Activated naive CD4-positive, alpha-beta T cell (primary cell): ENCODE measurements around the gene PAX8.

ENCODE experiments used
- DNase-seq, 4 experiments: peaks; one replicate each; lab custom pipeline; 2025; lab: John Stamatoyannopoulos, UW

PAX8 gene

DNA sequence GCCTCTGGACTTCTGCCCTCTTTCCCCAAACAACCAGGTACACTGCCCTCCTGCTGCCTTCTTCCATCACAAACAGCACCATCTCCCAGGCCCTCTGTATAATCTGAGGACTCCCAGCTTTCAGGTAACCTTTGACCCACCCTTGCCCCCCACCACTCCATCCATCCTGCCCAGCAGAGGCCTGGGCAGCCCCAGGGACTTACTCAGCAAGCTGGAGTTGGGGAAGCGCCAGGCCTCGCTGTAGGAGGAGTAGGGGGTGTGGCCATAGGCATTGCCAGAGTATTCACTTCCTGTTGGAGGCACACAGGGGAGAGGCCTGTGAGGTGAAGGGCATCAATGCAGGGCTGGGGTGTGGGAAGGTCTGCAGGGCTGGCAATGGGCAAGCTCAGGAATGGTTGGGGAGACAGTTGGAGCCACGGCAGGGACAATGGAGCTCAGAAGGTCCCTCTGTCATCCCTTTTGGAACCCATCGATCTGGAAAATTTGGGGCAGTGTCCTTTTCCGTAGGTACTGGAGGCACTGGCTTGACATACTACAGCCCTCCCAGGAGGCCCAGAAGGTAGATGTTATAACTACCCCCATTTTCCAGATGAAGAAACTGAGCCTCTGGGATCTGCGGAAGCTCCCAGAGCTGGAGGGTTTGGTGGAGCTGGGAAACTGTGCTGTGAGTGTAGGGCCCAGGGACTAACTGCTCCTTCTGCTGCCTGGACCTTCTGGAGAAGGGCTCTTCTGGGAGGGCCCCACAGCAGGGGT, 58.7 kb downstream of the PAX8 start:
- DNase-seq, result no peak

DNA sequence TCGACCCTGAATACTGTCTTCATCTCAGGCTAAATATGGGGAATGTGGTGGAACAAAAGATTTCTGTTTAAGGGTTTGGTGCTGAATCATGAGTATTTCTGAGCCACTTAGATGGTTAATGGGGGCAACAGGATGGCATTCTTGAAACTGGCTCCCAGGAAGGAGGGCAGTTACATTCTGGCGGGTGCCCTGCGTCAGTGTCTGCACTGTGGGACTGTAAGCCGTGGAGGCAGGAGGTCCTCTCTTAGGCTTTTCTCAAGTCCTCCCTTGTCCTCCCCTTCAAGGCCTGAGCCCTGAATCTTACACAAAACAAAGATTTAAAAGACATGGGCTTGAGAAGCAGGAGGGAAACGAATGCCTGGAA, 59.2 kb downstream of the PAX8 start:
- no peak for DNase-seq

DNA sequence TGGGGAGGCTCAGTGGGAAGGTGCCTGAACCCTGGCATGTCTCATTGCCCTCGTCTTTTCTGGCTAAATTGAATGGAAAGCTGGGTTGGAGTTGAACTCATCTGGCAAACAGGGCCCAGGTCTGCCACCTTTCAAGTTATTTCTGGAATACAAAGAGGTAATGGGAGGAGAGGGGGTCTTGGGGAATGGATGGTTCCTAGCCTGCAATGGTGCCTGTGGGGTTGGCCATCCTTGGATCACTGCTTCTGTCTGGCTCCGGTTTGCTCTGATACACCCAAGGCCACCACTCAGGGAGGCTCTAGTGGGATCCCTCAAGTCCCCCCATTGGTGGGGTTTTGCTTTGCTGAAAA, 59.7 kb downstream of the PAX8 start:
- no peak for DNase-seq

DNA sequence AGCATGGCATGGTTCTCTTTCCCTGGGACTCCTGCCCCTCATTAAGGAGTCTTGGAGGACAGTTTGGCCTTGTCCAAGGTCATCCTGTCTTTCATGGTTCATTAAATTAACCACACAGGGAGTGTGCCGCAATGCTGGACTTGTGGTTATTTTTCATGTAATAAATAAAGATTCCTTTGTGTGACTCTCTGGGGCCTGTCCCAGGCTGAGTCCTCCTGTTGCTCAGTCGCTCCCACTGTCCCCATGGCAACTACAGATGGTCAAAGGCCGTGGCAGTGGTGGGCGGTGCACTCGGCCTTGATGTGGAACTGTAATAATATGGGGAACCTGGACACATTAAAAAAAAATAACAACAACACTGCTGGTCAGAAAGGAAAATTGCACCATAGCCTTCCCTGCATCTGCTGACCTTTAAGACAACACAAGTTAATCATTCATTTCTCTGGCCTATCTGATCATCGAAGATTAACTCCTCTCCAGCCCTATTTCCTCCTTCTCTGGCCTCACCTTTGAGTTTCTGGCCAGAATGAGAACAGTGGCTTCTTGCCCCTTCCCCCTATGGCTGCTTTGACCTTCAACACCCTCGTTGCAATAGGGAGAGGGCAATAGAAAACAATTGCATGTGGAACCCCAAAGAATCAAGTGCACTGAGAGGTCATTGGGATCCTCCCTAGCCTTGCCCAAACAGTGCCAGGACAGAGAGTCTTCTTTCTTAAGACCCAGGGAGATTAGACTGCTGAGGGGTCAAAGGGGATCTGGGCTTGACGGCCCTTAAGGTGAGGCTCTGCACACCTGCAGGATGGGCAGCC, 60.2 kb downstream of the PAX8 start:
- no peak for DNase-seq

DNA sequence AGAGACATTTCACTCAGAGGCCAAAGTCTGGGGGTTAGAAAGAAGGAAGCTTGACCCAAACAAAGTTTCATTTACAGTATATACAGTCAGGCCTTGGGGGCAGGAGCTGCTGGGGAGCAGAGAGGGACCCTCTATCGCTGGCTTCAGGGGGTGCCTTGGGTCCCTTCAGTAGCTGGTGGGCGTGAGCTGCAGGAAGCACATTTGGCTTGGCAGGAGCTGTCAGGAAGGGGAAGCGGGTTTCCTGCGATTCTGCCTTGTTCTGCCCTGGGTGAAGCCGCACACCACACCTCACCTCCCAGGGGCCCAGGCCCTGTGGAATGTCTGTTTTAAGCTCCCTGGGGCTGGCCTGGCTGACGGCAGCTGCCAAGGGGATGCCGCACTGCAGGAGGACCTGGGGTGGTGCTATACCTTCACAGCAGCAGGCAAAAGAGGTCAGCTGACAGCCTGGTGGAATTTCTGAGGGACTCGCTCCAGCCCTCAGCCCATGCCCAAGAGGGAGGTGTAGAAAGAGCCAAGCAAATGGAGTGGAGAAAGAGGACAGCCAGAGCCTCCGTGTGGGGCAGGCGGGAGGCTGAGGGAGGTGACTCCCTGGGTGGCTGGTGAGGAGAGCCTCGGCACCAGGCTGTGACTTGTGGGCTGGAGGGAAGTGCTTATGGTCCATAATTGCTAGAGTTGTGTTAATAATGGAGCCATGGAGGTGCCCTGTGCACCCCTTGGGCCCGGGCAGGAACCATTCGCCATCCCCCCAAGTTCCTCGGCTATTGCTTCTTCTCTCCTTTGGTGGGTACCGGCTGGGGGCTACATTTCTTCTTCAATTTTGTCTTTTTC, 61.1 kb downstream of the PAX8 start:
- no peak for DNase-seq

DNA sequence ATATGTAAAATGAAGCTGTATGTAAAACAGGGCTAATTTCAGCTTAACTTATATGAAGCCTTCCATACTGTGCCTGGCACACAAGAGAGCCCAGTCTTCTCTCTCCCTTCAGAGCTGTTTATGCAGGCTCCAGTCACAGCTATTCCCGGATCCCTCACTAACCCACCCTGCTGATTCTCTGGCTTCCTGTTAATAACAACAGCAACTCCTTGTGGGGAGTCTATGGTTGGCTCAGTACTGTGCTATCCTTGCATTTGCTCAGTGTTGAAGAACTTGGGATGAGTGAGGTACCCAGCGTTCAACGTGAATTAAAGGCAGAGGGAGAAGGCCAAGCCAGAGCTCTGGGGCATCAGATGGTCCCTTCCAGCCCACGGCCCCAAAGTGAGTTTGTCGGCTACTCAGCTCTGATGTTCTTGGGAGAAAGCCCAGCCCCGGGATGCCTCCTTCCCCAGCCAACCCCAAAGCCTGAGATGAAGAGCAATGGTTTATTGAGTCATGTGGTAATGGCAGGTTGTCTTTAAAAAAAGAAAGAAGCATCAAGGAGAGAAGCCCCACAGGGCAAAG, 61.7 kb downstream of the PAX8 start:
- no peak for DNase-seq

DNA sequence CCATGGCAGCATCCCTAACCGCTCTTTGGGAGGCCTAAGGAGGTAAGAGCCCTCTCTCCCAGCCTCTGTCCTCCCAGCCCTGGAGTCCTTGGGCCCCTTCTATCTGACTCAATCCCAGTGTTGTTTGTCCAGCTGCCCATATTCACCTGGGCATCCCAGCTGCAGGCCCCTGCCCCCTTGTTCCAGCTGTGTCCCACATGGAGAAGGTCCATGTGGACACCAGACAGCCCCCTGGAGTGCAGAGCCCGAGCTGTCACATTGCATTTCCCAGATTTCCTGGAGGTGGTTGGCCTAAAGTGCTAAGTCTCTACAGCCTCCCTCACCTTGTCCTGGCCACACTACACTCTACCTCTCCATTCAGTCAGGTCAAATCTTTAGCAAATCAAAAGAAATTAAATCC, 62.4 kb downstream of the PAX8 start:
- no peak for DNase-seq

DNA sequence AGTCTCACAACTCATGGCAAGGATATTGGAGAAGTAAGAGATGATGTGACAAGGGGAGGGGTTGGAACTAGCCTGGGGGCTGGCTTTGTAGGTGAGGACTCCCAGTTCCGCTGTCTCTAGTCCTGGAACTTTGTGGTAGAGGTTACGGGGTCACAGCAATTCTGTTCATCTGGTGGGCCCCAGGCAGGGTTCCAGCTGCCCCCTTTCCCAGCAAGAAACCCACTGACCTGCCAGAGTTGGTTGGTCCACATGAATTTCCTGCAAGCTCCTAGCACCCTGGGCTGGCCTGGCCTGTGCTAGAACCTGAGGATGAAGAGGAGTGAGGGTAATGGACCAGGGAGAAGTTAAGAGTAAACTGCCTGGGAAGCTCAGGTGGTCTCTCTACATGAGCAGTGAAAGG, 63.7 kb downstream of the PAX8 start:
- no peak for DNase-seq

DNA sequence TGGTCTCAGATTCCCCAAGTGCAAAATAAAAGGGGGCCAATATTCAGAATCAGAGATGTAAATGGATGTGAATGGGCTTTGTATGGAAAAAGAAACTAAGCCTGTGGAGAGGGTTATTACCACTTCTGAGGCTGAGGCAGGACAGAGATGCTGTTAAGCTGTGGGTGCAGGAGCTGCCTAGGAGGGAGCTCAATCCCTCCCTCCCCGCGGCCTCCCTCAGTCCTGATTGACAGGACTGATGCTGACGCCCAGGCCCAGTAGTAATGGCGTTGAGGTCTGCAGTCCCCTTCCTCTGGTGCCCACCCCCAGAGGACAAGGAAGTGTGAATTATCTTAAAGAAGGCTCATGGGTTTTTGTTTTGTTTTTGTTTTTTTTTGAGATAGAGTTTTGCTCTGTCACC, 64.6 kb downstream of the PAX8 start:
- no peak for DNase-seq

DNA sequence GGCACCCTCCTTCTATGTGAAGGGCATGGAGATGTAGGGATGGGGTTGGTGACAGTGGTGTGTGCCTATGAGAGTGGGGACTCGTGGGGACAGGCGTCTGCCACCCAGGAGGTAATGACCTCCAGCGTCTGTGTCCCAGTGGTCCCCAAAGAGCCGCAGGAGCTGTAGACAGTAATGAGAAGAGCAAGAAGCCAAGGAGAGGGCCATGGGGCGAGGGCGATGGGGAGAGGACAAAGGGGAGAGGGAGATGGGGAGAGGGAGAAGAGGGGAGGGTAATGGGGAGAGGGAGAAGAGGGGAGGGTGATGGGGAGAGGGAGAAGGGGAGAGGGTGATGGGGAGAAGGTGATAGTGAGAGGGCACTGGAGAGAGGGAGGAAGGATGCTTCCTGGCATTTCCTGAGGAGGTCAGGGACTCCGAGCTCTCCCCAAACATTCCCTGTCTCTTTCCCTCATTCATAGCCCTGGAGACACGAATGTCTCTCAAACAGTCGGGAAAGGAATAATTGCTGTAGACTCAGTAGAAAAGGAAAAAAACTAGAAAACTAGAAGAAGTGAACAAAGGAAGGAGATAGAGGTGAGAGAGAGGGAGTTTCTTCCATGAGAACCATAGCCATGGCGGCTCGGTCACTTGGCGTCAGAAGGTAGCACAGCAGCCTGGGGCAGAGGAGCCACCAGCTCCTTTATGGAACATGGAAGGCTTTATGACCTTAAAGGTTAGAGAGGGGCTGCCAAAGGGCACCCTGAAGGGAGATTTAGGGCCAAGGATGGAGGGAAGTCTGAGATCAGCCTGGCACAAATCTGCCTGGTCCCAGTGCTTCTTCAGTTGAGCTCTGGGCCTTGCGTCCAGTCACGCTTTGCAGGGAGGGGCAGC, 65.4 kb downstream of the PAX8 start:
- no peak for DNase-seq

DNA sequence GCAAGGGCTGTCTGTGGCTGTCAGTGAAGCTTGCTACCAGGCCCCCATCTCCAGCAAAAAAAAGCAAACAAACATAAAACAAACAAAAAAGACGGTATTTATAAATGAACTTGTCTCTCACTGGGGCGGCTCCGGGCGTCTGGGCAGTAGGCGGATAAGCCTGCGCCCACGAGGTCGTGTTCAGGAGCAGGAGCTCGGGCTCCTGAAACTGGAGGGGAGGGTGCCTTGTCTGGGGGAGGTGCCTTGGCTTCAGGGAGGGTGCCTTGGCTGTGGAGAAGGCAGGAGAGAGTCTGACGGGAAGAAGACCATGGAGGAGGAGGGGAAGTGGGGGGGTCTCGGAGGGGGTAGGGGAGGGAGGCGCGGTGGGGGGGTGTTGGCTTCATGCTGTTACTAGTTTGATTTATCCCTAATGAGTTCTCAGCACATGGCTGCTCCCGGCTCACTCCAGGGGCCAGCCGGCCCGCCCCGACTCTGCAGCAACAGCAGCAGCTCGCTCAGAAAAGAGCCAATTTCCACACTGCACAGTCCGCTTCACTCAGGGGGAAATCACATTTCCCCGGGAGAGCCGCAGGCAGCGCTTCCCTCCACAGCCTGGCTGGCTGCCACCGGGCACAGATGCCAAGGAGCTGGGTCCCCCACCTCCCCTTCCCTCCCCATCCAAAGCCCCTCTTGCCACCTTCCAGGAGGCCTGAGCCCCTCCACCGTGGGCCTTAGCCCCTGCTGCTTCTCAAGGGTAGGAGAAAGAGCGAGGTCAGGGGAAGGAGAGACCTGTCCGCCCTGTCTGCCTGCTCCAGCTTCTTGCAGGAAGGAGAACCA, 66.3 kb downstream of the PAX8 start:
- no peak for DNase-seq

DNA sequence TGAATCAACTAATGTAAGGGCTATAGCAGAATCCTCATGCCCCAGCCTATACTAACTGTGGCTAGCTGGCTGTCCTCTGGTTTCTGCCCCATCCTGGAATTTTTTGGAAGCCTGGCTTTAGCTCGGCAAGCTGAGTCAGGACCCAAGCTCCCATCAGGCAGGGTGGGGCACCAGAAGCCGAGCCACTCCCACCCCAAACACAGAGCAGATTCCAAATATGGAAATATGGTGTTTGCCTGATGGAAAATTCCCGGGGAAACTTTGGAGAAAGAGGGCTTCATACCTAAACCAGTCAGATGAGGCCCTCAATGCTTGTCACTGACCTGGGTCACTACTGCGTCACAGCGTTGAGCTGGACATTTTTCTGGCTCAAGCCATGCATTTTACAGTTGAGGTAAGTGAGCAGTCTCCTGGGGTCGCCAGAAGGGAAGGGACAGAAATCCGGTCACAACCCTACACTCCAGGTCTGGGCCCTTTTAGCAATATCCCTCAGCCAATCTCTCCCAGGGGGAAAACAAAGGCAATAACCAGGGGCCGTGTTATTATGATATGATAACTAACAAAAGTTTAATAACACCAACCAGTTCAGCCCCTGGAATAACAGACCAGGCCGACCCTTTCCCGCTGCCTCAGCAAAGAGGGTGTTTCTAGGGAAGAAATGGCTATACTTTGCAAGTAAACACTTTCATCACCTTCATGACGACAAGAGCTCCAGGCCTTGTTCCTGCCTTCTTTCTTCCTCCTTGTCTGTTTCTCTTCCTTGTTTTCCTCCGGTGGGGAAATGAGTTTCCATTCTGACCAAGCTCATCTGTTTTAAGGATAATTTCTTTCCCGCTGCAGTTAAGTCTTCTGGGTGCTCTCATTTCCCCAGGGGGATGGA, 67.3 kb downstream of the PAX8 start:
- DNase-seq, result no peak

DNA sequence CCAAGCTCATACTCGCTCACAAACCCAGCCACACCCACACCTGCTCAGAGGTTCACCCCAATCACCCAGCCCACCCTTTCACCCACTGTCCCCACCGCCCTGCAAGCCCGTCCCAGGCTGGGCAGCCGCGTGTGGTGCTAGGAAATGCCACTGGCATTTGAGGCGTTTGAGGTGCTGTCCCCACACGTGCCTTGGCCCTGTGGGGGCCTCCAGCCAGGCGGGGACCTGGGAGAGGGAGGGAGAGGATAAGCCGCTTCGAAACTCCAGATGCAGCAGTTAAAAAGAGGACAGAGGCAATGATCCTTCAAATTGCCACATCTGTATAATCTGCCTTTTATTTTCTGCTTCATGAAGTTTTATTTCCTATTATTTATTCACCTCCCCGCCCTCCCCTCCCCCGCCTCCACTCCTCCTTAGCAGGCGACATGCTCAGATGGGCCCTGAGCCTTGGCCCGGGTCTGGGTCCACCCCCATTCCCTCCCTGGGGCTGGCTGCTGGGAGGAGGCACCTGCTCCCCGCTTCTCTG, 69.0 kb downstream of the PAX8 start:
- DNase-seq, result no peak

DNA sequence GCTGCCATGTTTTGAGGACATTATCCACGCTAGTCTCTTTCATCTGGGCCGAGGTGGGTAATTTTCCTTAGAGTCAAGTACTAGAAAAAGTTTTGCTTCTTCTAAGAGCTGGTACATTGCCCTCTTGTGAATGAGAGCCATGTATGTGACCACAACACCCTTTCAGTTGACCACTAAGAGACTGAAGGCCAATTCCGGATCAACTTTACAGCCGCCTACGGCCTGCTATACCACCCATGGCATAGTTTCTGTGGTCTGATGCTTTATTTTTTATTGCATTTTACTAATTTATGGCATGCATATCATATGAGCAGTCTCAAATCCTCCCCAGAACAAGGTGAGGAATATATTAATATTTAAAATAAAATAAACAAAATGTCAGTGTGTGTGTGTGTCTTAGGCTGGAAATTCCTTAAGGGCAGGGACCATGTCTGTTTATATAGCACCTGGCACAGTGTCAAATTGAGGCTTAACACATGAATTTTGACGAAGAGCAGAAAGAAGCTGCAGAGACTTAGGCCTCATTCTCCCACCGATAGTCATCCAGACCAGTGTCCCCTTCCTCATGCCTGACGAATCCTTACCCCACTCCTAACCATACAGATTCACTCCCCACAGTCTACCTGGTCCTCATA, 69.6 kb downstream of the PAX8 start:
- no peak for DNase-seq

DNA sequence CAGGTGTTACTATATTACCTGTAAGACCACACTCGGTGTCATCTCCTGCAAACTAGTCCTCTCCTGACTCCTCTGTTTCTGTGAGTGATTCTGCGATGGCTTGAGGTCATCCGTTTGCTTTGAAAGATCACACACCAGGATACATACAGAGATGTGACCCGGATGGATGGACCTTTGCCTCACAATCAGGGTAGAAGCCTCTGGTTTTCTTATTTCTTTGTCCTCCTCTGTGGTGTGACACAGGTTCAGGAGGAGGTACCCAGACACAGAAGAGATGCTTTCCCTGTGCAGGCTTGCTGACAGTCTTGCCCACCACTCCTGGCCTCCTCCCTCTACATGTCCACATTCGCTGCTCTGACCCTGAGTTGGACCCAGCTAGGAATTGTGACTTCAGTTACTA, 70.3 kb downstream of the PAX8 start:
- DNase-seq, result no peak

DNA sequence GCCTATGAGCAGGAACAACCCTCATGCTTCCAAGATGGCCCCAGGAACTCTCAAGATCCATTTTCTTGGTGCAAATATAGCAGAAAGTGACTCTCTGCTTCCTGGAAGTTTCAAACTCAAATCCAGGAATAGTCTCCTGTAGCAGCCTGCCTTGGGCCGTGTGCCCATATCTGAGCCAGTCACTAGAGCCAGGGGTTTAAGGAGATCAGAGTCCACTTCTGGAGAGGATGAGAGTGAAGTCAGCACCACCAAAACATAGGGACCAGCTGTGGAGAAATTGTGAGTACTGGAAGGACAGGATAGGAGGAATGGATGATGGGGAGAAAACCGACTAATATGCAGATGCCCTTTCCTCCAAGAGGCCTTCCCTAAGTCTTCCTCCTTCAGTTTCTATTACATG, 71.7 kb downstream of the PAX8 start:
- DNase-seq, result no peak

DNA sequence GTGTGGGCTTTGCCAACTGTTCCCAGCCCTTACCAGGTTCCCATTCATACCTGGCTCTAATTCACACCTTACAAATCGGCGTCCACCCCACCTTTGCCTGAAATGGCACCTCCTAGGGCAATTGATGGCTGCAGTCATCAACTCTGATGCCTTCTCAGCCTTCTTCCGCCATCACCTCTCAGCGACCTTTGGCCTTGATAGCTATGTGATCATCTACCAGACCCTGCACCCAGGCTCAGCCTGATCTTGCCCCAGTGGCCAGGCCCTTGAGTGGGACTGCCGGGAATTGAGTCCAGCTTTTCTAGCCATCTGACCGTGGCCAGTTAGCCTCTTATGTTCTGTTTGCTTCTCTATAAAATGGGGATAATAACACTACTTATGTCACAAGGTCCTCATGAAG, 72.5 kb downstream of the PAX8 start:
- DNase-seq, result no peak

DNA sequence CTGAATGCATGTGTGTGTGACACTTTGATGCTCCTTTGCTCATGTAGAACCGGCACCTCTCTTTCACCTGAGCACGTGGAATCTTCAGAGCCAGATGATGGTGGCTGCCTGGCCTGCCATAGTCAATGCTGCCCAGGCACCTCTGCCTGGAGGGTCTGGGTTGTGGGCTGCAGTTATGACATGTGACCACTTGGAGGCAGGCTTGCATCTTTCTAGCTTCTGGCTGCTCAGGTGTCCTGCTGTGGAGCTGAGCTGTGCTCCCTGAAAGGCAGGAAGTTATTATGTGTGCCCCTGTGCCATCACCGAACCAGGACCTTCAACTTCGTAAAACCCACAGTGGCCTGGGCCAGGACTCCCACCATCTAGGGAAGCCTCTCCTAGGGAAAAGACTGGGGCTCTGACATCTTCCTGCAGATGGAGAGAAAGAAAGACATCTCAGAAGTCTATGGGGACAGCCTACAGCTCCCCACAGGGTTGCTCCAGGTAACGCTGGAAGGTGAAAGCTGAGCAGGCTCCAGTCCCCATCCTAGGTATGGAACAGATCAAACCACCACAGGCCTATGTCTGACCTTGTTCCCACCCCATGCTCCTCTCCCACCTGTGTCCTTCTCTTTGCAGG, 74.7 kb downstream of the PAX8 start:
- DNase-seq, result peak in 3 of 4 experiments; percentile 40 to 60 (median 57)

DNA sequence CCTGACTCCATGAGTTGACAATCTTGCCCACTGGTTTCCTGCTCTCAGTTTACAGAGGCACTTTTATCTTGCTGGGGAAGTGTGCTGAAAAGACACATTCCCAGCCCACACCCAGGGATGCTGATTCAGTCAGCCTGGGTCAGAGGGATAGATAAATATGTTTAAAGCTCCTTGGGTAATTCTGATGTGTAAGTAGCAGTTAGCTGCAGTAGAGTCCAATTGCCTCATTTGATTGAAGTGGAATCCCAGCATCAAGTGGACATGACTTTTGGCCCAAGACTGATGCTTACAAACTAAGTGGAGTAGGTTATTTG, 75.5 kb downstream of the PAX8 start:
- no peak for DNase-seq
